Naive thymus-derived CD4-positive, alpha-beta T cell (primary cell): ENCODE measurements around the gene SPTBN4. TPM values are rescaled to one million over a fixed set of nuclear protein-coding genes. Genes with fewer than 3 reads are reported as not detected.

Source experiments
- ATAC-seq: fragments of 150-1000 bp; cut with Tn5 transposase; 2 replicates; pipeline ENCODE4 v1.10.0; 2021; ENCODE audit warnings: mild to moderate bottlenecking, moderate library complexity
- CTCF ChIA-PET: fragments of 350-600 bp; sonication (Branson Sonifier 250); formaldehyde crosslinking; loops from one replicate; lab custom pipeline; 2021; ENCODE audit warnings: antibody characterized with exemption; lab: Charles Lee
- POLR2A ChIA-PET: fragments of 350-600 bp; sonication (Branson Sonifier 250); formaldehyde crosslinking; loops from one replicate; lab custom pipeline; 2021; ENCODE audit warnings: antibody characterized with exemption, inconsistent platforms; lab: Charles Lee
- DNase-seq, 9 donors: peaks; one replicate each; pipeline versions ENCODE4 v3.0.0 to v3.0.0-alpha.2; 2020 to 2022; ENCODE audit warnings: mixed read lengths in 1 of 9
- H3K27ac ChIP-seq: one replicate; pipeline ENCODE4 v1.7.0; 2013; ENCODE audit warnings: mild to moderate bottlenecking, low read depth, low read length, moderate library complexity
- H3K27me3 ChIP-seq, 2 donors: one replicate each; pipeline ENCODE4 v1.7.0; 2013; ENCODE audit warnings: low read length in 2 of 2, mild to moderate bottlenecking in 2 of 2, moderate library complexity in 2 of 2; ENCODE audit not compliant: control insufficient read depth in 2 of 2, insufficient read depth in 2 of 2
- H3K36me3 ChIP-seq, 3 experiments: 1 replicate in 2 of 3; 2 replicates in 1 of 3; pipeline ENCODE4 v1.7.0; 2013; ENCODE audit warnings: low read length in 3 of 3, mild to moderate bottlenecking in 3 of 3, moderate library complexity in 1 of 3; ENCODE audit not compliant: insufficient read depth in 3 of 3, control insufficient read depth in 2 of 3
- H3K4me1 ChIP-seq, 2 donors: one replicate each; pipeline ENCODE4 v1.7.0; 2013; ENCODE audit warnings: low read length in 2 of 2, mild to moderate bottlenecking in 2 of 2, moderate library complexity in 1 of 2; ENCODE audit not compliant: control insufficient read depth in 2 of 2, insufficient read depth in 2 of 2
- H3K4me3 ChIP-seq: 2 replicates; pipeline ENCODE4 v1.7.0; 2013; ENCODE audit warnings: mild to moderate bottlenecking, low read length
- H3K9me3 ChIP-seq, 3 experiments: 1 replicate in 2 of 3; 2 replicates in 1 of 3; pipeline ENCODE4 v1.7.0; 2013; ENCODE audit warnings: low read length in 3 of 3; ENCODE audit not compliant: control insufficient read depth in 2 of 3
- H3K27ac Mint-ChIP-seq, 9 donors: one replicate each; pipeline ENCODE4 v1.8.0; 2020 to 2022; ENCODE audit warnings: mixed read lengths in 9 of 9, mild to moderate bottlenecking in 8 of 9, moderate library complexity in 5 of 9, inconsistent platforms in 2 of 9
- H3K27me3 Mint-ChIP-seq, 5 donors: one replicate each; pipeline ENCODE4 v1.8.0; 2021 to 2022; ENCODE audit warnings: mixed read lengths in 5 of 5, mild to moderate bottlenecking in 1 of 5
- H3K36me3 Mint-ChIP-seq, 5 donors: one replicate each; pipeline ENCODE4 v1.8.0; 2020 to 2022; ENCODE audit warnings: mixed read lengths in 5 of 5, mild to moderate bottlenecking in 3 of 5, inconsistent platforms in 1 of 5
- H3K4me1 Mint-ChIP-seq, 7 donors: one replicate each; pipeline ENCODE4 v1.8.0; 2020 to 2022; ENCODE audit warnings: mixed read lengths in 7 of 7, mild to moderate bottlenecking in 3 of 7, inconsistent platforms in 1 of 7
- H3K4me3 Mint-ChIP-seq, 10 donors: one replicate each; pipeline ENCODE4 v1.8.0; 2020 to 2022; ENCODE audit warnings: mild to moderate bottlenecking in 10 of 10, mixed read lengths in 10 of 10, moderate library complexity in 6 of 10, inconsistent platforms in 2 of 10
- H3K9me3 Mint-ChIP-seq, 11 donors: one replicate each; pipeline ENCODE4 v1.8.0; 2020 to 2022; ENCODE audit warnings: mixed read lengths in 11 of 11, mild to moderate bottlenecking in 4 of 11, inconsistent platforms in 1 of 11, moderate library complexity in 1 of 11
- intact Hi-C, 2 donors: fragments of 100-400 bp; cut with micrococcal nuclease; formaldehyde crosslinking; loops; one replicate each; pipeline ENCODE4 v1.15.1; 2023
- polyA plus RNA-seq, 2 donors: library from polyadenylated mRNA; unstranded; fragments of 300-500 nt; fragmentation: Illumina TruSeq; gene quantifications; one replicate each; pipeline ENCODE4 v1.2.3, GENCODE V29; 2021
- total RNA-seq, 6 experiments: library from RNA in 5 of 6; stranded (reverse) in 5 of 6; gene quantifications; 1 replicate in 5 of 6; 2 replicates in 1 of 6; pipeline ENCODE4 v1.2.3 and lab custom pipeline; 2021 to 2026

SPTBN4 gene
- total and polyA plus RNA-seq, 7 experiments from 2014 or later, result 0.20 to 1.5 (median 0.66) TPM; not detected in 1

DNA sequence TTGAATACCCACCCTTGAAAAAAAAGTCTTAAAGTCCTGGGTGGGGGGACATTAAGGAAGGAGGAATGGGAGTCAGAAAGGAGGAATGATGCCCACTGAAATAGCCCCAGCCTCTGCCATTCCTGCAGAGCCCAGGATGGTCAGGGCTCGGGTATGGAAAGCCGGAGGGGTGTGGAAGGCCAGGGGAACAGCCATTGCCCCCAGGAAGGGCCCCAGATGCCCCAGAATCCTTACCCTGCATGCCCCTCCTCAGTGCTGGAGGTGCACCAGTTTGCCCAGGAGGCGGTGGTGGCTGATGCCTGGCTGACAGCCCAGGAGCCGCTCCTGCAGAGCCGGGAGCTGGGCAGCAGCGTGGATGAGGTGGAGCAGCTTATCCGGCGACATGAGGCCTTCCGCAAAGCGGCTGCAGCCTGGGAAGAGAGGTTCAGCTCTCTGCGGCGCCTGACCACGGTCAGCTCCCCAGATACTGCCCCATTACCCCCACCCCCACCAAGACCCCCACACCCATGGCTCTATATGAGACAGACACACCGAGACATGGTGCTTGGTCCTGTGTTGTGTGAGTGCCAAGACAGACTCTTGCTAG is 99.2 kb downstream of the SPTBN4 start:
- peak overlapping the region in 1 of 10 donors; percentile 44 for H3K4me3 Mint-ChIP-seq
- H3K36me3 Mint-ChIP-seq, result peaks cover 0 to 6% (median 3%) of the 10 kb centered on the region in 5 donors
- CTCF ChIA-PET, result no interaction called here

GRCh38 chr19:40567040-40567749 is 100.4 kb downstream of the SPTBN4 start:
- peak overlapping the region in 7 of 10 donors; percentile 35 to 65 (median 55) for H3K4me3 Mint-ChIP-seq
- no peaks in the 10 kb centered on the region for H3K36me3 ChIP-seq
- H3K27ac ChIP-seq, result no peak overlapping the region
- H3K27me3 Mint-ChIP-seq, result peaks cover 18 to 55% (median 30%) of the 10 kb centered on the region in 5 donors
- ChIA-PET POLR2A (no interaction called here), CTCF (no interaction called here)
- peaks cover 9 to 13% of the 10 kb centered on the region in 2 donors for H3K4me1 ChIP-seq
- DNase-seq (no peak), ATAC-seq (no peak)
- no peak overlapping the region for H3K4me3 ChIP-seq
- no peaks in the 10 kb centered on the region for H3K9me3 ChIP-seq
- peaks cover 0 to 2% (median 0%) of the 10 kb centered on the region in 5 donors for H3K36me3 Mint-ChIP-seq
- peaks cover 0 to 4% (median 0%) of the 10 kb centered on the region in 11 donors for H3K9me3 Mint-ChIP-seq
- peak overlapping the region in 1 of 9 donors; percentile 14 for H3K27ac Mint-ChIP-seq
- intact Hi-C loops, result no loop called here
- H3K27me3 ChIP-seq, result peaks cover 0 to 3% of the 10 kb centered on the region in 2 donors
- peaks cover 8 to 26% (median 19%) of the 10 kb centered on the region in 7 donors for H3K4me1 Mint-ChIP-seq

More for the DNA sequence above, 99.2 kb downstream of the SPTBN4 start:
- no peaks in the 10 kb centered on the region for H3K36me3 ChIP-seq
- no peak for ATAC-seq
- H3K27ac ChIP-seq, result no peak overlapping the region
- Mint-ChIP-seq H3K9me3 (peaks cover 0 to 4% (median 0%) of the 10 kb centered on the region in 11 donors), H3K27ac (no peak overlapping the region), H3K4me1 (peaks cover 10 to 24% (median 17%) of the 10 kb centered on the region in 7 donors), H3K27me3 (peaks cover 25 to 60% (median 37%) of the 10 kb centered on the region in 5 donors)
- H3K4me1 ChIP-seq, result peaks cover 8 to 9% of the 10 kb centered on the region in 2 donors
- POLR2A ChIA-PET, result no interaction called here
- H3K27me3 ChIP-seq, result peaks cover 0 to 3% of the 10 kb centered on the region in 2 donors
- no peaks in the 10 kb centered on the region for H3K9me3 ChIP-seq
- intact Hi-C loops, result no loop called here
- no peak overlapping the region for H3K4me3 ChIP-seq
- DNase-seq, result no peak

DNA sequence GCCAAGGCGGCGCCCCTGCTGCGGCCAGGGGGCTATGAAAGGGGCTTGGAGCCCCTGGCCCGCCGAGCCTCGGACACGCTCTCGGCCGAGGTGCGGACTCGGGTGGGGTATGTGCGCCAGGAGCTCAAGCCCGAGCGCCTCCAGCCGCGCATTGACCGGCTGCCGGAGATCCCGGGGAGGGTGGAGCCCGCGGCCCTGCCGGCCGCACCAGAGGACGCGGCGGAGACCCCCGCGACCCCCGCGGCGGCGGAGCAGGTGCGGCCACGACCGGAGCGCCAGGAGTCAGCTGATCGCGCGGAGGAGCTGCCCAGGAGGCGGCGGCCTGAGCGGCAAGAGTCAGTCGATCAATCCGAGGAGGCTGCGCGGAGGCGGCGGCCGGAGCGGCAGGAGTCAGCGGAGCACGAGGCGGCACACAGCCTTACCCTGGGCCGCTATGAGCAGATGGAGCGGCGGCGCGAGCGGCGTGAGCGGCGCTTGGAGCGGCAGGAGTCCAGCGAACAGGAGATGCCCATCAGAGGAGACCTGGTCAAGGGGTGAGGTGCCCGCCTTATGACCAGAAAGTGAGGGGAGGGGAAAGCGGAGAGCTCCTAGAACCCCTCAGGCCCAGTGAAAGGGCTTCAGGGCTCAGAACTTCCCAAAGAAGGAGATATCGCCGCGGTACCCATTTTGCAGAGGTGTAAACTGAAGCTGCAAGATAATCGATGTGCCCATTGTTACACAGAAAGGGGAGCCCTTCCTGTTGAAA is 101.1 kb downstream of the SPTBN4 start:
- Histone ChIP-seq H3K27me3 (peaks cover 0 to 3% of the 10 kb centered on the region in 2 donors), H3K27ac (no peak overlapping the region)
- intact Hi-C loops, result no loop called here

GRCh38 chr19:40570313-40571004 is 103.7 kb downstream of the SPTBN4 start:
- H3K27me3 Mint-ChIP-seq, result peaks cover 9 to 41% (median 17%) of the 10 kb centered on the region in 5 donors
- ChIA-PET CTCF (interaction anchor here (0.6 to 1.1 kb wide), 5 partner anchors 8 to 574 kb away, joined by 3 to 6 read pairs (median 3); no protein-coding TSS in a partner anchor), POLR2A (interaction anchor here (0.7 to 2.2 kb wide), 16 partner anchors 8 to 1651 kb away, joined by 3 to 11 read pairs (median 4); partner anchors contain the start of genes BLVRB and HNRNPUL1)
- H3K36me3 Mint-ChIP-seq, result peaks cover 0 to 2% (median 0%) of the 10 kb centered on the region in 5 donors
- Histone ChIP-seq H3K27ac (no peak overlapping the region), H3K4me1 (peaks cover 9 to 13% of the 10 kb centered on the region in 2 donors), H3K9me3 (no peaks in the 10 kb centered on the region), H3K4me3 (peak overlapping the region; percentile 45), H3K36me3 (no peaks in the 10 kb centered on the region), H3K27me3 (no peaks in the 10 kb centered on the region)
- intact Hi-C loops, result loop anchor here (1.0 to 10.0 kb wide), 6 partner anchors 35 to 694 kb away; partner anchors contain the start of genes BLVRB (in 2 of the 2), AKT2 (in 1 of the 2), COQ8B (in 1 of the 2) and HNRNPUL1 (in 1 of the 2)
- H3K4me1 Mint-ChIP-seq, result peaks cover 10 to 27% (median 19%) of the 10 kb centered on the region in 7 donors
- H3K27ac Mint-ChIP-seq, result peak overlapping the region; percentile 55 to 93 (median 81)
- peaks cover 0 to 4% (median 0%) of the 10 kb centered on the region in 11 donors for H3K9me3 Mint-ChIP-seq
- ATAC-seq (peak; percentile 94), DNase-seq (peak; percentile 90 to 97 (median 96))
- peak overlapping the region; percentile 50 to 85 (median 82) for H3K4me3 Mint-ChIP-seq

More for the DNA sequence above, 101.1 kb downstream of the SPTBN4 start:
- no peak overlapping the region for H3K27ac Mint-ChIP-seq
- H3K4me1 ChIP-seq, result peaks cover 9 to 13% of the 10 kb centered on the region in 2 donors
- peaks cover 8 to 26% (median 19%) of the 10 kb centered on the region in 7 donors for H3K4me1 Mint-ChIP-seq
- peak overlapping the region in 6 of 10 donors; percentile 12 to 65 (median 54) for H3K4me3 Mint-ChIP-seq
- H3K27me3 Mint-ChIP-seq, result peaks cover 18 to 55% (median 30%) of the 10 kb centered on the region in 5 donors
- H3K4me3 ChIP-seq, result no peak overlapping the region
- no peaks in the 10 kb centered on the region for H3K9me3 ChIP-seq
- H3K9me3 Mint-ChIP-seq, result peaks cover 0 to 4% (median 0%) of the 10 kb centered on the region in 11 donors
- DNase-seq (no peak), ATAC-seq (no peak)
- ChIA-PET CTCF (no interaction called here), POLR2A (no interaction called here)
- H3K36me3 Mint-ChIP-seq, result peaks cover 0 to 2% (median 0%) of the 10 kb centered on the region in 5 donors
- H3K36me3 ChIP-seq, result no peaks in the 10 kb centered on the region

- Histone ChIP-seq H3K27me3 (no peaks in the 10 kb centered on the region), H3K9me3 (no peaks in the 10 kb centered on the region), H3K36me3 (no peaks in the 10 kb centered on the region), H3K27ac (no peak overlapping the region), H3K4me3 (peak overlapping the region; percentile 45), H3K4me1 (peaks cover 9 to 16% of the 10 kb centered on the region in 2 donors)
- peaks cover 11 to 29% (median 20%) of the 10 kb centered on the region in 7 donors for H3K4me1 Mint-ChIP-seq
- peaks cover 9 to 41% (median 14%) of the 10 kb centered on the region in 5 donors for H3K27me3 Mint-ChIP-seq
- ChIA-PET CTCF (interaction anchor here (0.6 to 1.1 kb wide), 3 partner anchors 9 to 573 kb away, joined by 3 to 4 read pairs (median 3); no protein-coding TSS in a partner anchor), POLR2A (interaction anchor here (0.7 to 2.2 kb wide), 12 partner anchors 8 to 693 kb away, joined by 3 to 11 read pairs (median 4); partner anchors contain the start of genes BLVRB and HNRNPUL1)
- H3K36me3 Mint-ChIP-seq, result peaks cover 0 to 2% (median 0%) of the 10 kb centered on the region in 5 donors
- intact Hi-C loops, result loop anchor here in 1 of 2 donors (2.0 to 10.0 kb wide), 3 partner anchors 144 to 694 kb away; partner anchors contain the start of genes AKT2, COQ8B, HNRNPUL1 and ITPKC
- peak overlapping the region; percentile 39 to 83 (median 73) for H3K4me3 Mint-ChIP-seq
- H3K9me3 Mint-ChIP-seq, result peaks cover 0 to 4% (median 0%) of the 10 kb centered on the region in 11 donors
- peak overlapping the region; percentile 55 to 93 (median 81) for H3K27ac Mint-ChIP-seq
- DNase-seq (no peak), ATAC-seq (no peak)
These were observed 104.2 kb downstream of the SPTBN4 start for GRCh38 chr19:40571005-40571318.
